Body of pancreas (tissue), 4 donors: ENCODE results near the gene ADGRG3.
A peak's percentile ranks its signal among the peaks of the same experiment; 100 is the strongest.

Experiments
- CTCF ChIP-seq, 7 experiments: fragments of 450-650 bp in 4 of 7; fragments of 200-600 bp in 3 of 7; sonication (generic) in 3 of 7; IDR thresholded peaks; one replicate each; pipeline ENCODE4 v1.5.1; 2016 to 2019; ENCODE audit warnings: antibody characterized with exemption in 7 of 7
- POLR2A ChIP-seq, 3 donors: fragments of 450-650 bp; IDR thresholded peaks; one replicate each; pipeline ENCODE4 v1.6.1; 2016; ENCODE audit warnings: antibody characterized with exemption in 3 of 3, mild to moderate bottlenecking in 2 of 3

GRCh38 chr16:57694231-57694724 lies 26.2 kb downstream of the ADGRG3 start:
- TF ChIP-seq POLR2A (IDR thresholded peaks at IDR 0.05) (peak in 1 of 3 donors; percentile 8), CTCF (IDR thresholded peaks at IDR 0.05) (no peak)
